GM21360 (cell line): ENCODE data around the gene PRDX1.
"Not testable (repeated sequence)": the region's sequence is repeated elsewhere in the genome, so short reads cannot be mapped to it uniquely, and the experiment has no call there.

ENCODE experiments used
- ATAC-seq: cut with Tn5 transposase; IDR thresholded peaks from one replicate; pipeline ENCODE4 v1.9.1; 2021; ENCODE audit warnings: mild to moderate bottlenecking, moderate library complexity; ENCODE audit not compliant: unreplicated experiment

PRDX1 gene

GRCh38 chr1:45507195-45507594 lies 14.5 kb downstream of the PRDX1 start:
- ATAC-seq, result no peak

- ATAC-seq, result no peak
Observed at GRCh38 chr1:45503462-45504360, 18.0 kb downstream of the PRDX1 start.

GRCh38 chr1:45501505-45501859 lies 20.2 kb downstream of the PRDX1 start:
- no peak for ATAC-seq

GRCh38 chr1:45499415-45499769 lies 22.3 kb downstream of the PRDX1 start:
- ATAC-seq, result no peak

- no peak for ATAC-seq
Observed at GRCh38 chr1:45498279-45498678, 23.4 kb downstream of the PRDX1 start.

GRCh38 chr1:45493116-45493697 lies 28.5 kb downstream of the PRDX1 start:
- no peak for ATAC-seq

- no peak for ATAC-seq
Observed at GRCh38 chr1:45492691-45493090, 29.0 kb downstream of the PRDX1 start.

- ATAC-seq, result no peak
Observed at GRCh38 chr1:45491487-45492260, 30.0 kb downstream of the PRDX1 start.

- peak; percentile 81 for ATAC-seq
Observed at GRCh38 chr1:45490626-45491486, 30.8 kb downstream of the PRDX1 start, which contains the start of gene TESK2. Gene TESK2, minus strand, starts transcription at chr1:45491163. Its CDS starts 33,378 bp downstream, at chr1:45457785.

GRCh38 chr1:45490121-45490625 lies 31.5 kb downstream of the PRDX1 start:
- ATAC-seq, result no peak

- ATAC-seq, result not testable (repeated sequence)
Observed at GRCh38 chr1:45489379-45489778, 32.3 kb downstream of the PRDX1 start.

GRCh38 chr1:45488666-45489377 lies 32.9 kb downstream of the PRDX1 start:
- no peak for ATAC-seq

GRCh38 chr1:45485949-45486348 lies 35.7 kb downstream of the PRDX1 start:
- no peak for ATAC-seq

GRCh38 chr1:45479039-45479748 lies 42.5 kb downstream of the PRDX1 start:
- ATAC-seq, result no peak

- ATAC-seq, result no peak
Observed at GRCh38 chr1:45478121-45478814, 43.4 kb downstream of the PRDX1 start.

GRCh38 chr1:45477646-45478045 lies 44.0 kb downstream of the PRDX1 start:
- ATAC-seq, result no peak

- not testable (repeated sequence) for ATAC-seq
Observed at GRCh38 chr1:45474194-45474593, 47.5 kb downstream of the PRDX1 start.

GRCh38 chr1:45473302-45473701 lies 48.4 kb downstream of the PRDX1 start:
- no peak for ATAC-seq
